HEK293 (cell line): ENCODE data around the gene KCNT1.

Source experiments
- FEZF1 ChIP-seq: fragments of 450-650 bp; formaldehyde crosslinking; IDR thresholded peaks from 2 replicates; pipeline ENCODE4 v1.5.1; 2016; ENCODE audit warnings: missing biosample characterization, missing genetic modification characterization
- SP2 ChIP-seq: fragments of 450-650 bp; formaldehyde crosslinking; IDR thresholded peaks from 2 replicates; pipeline ENCODE4 v1.5.1; 2016; ENCODE audit warnings: missing biosample characterization, missing genetic modification characterization
- ZNF140 ChIP-seq: fragments of 450-650 bp; formaldehyde crosslinking; IDR thresholded peaks from 2 replicates; pipeline ENCODE4 v1.5.1; 2016; ENCODE audit warnings: missing biosample characterization, missing genetic modification characterization
- ZNF184 ChIP-seq: fragments of 450-650 bp; IDR thresholded peaks from 2 replicates; pipeline ENCODE4 v1.5.1; 2018; ENCODE audit warnings: missing biosample characterization, mild to moderate bottlenecking, missing genetic modification characterization
- ZNF239 ChIP-seq: fragments of 450-650 bp; formaldehyde crosslinking; IDR thresholded peaks from 2 replicates; pipeline ENCODE4 v1.5.1; 2016; ENCODE audit warnings: missing biosample characterization, missing genetic modification characterization
- ZNF24 ChIP-seq: fragments of 450-650 bp; formaldehyde crosslinking; IDR thresholded peaks from 2 replicates; pipeline ENCODE4 v1.5.1; 2016; ENCODE audit warnings: missing biosample characterization, missing genetic modification characterization
- ZNF426 ChIP-seq: fragments of 450-650 bp; formaldehyde crosslinking; IDR thresholded peaks from 2 replicates; pipeline ENCODE4 v1.5.1; 2017; ENCODE audit warnings: missing biosample characterization, missing genetic modification characterization, mild to moderate bottlenecking, inconsistent platforms, moderate library complexity
- TF ChIP-seq, protein P1 (sequence below): fragments of 450-650 bp; formaldehyde crosslinking; IDR thresholded peaks from 2 replicates; pipeline ENCODE4 v1.5.1; 2016; ENCODE audit warnings: missing biosample characterization, missing genetic modification characterization
- TF ChIP-seq, protein P2 (sequence below): fragments of 450-650 bp; formaldehyde crosslinking; IDR thresholded peaks from 2 replicates; pipeline ENCODE4 v1.5.1; 2016; ENCODE audit warnings: missing biosample characterization, missing genetic modification characterization
- TF ChIP-seq, protein P3 (sequence below): fragments of 450-650 bp; formaldehyde crosslinking; IDR thresholded peaks from 2 replicates; pipeline ENCODE4 v1.5.1; 2016; ENCODE audit warnings: missing biosample characterization, missing genetic modification characterization

DNA sequence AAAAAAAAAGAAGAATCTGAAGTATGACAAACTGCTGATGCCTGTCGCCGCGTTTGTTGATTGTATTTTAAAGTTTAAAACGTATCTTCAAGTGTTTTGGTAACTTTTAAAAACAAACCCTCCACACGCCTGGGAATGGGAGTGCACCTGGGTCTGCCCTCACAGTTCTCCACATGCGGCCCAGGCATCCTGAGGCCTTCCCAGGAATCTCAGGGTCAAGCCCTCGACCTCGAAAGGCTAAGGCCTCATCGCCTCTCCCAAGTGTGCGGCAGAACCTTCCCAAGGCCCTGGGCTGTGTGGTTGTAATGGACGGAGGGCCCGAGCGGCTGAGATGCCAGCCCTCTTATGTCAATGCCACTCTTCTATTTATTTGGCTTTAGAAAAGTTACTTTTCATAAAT is 111.0 kb downstream of the KCNT1 start:
- no peak for TF ChIP-seq ZNF24
- TF ChIP-seq, protein P1, sequence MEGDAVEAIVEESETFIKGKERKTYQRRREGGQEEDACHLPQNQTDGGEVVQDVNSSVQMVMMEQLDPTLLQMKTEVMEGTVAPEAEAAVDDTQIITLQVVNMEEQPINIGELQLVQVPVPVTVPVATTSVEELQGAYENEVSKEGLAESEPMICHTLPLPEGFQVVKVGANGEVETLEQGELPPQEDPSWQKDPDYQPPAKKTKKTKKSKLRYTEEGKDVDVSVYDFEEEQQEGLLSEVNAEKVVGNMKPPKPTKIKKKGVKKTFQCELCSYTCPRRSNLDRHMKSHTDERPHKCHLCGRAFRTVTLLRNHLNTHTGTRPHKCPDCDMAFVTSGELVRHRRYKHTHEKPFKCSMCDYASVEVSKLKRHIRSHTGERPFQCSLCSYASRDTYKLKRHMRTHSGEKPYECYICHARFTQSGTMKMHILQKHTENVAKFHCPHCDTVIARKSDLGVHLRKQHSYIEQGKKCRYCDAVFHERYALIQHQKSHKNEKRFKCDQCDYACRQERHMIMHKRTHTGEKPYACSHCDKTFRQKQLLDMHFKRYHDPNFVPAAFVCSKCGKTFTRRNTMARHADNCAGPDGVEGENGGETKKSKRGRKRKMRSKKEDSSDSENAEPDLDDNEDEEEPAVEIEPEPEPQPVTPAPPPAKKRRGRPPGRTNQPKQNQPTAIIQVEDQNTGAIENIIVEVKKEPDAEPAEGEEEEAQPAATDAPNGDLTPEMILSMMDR (tag by site-specific recombination), result no peak
- TF ChIP-seq, protein P2, sequence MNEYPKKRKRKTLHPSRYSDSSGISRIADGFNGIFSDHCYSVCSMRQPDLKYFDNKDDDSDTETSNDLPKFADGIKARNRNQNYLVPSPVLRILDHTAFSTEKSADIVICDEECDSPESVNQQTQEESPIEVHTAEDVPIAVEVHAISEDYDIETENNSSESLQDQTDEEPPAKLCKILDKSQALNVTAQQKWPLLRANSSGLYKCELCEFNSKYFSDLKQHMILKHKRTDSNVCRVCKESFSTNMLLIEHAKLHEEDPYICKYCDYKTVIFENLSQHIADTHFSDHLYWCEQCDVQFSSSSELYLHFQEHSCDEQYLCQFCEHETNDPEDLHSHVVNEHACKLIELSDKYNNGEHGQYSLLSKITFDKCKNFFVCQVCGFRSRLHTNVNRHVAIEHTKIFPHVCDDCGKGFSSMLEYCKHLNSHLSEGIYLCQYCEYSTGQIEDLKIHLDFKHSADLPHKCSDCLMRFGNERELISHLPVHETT, result no peak
- no peak for TF ChIP-seq FEZF1
- no peak for TF ChIP-seq ZNF426
- no peak for TF ChIP-seq SP2 (tag by site-specific recombination)
- TF ChIP-seq ZNF140 (tag by site-specific recombination), result no peak
- no peak for TF ChIP-seq ZNF184 (tag by site-specific recombination)
- TF ChIP-seq, protein P3, sequence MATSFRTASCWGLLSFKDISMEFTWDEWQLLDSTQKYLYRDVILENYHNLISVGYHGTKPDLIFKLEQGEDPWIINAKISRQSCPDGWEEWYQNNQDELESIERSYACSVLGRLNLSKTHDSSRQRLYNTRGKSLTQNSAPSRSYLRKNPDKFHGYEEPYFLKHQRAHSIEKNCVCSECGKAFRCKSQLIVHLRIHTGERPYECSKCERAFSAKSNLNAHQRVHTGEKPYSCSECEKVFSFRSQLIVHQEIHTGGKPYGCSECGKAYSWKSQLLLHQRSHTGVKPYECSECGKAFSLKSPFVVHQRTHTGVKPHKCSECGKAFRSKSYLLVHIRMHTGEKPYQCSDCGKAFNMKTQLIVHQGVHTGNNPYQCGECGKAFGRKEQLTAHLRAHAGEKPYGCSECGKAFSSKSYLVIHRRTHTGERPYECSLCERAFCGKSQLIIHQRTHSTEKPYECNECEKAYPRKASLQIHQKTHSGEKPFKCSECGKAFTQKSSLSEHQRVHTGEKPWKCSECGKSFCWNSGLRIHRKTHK, result no peak
- TF ChIP-seq ZNF239 (tag by site-specific recombination), result no peak
